ENCODE measurements around the gene ZNF521. TPM values are rescaled to one million over a fixed set of nuclear protein-coding genes. Genes with fewer than 3 reads are reported as not detected.

Gene ZNF521
- total RNA-seq, 1 experiment from 2014 or later, result not detected

DNA sequence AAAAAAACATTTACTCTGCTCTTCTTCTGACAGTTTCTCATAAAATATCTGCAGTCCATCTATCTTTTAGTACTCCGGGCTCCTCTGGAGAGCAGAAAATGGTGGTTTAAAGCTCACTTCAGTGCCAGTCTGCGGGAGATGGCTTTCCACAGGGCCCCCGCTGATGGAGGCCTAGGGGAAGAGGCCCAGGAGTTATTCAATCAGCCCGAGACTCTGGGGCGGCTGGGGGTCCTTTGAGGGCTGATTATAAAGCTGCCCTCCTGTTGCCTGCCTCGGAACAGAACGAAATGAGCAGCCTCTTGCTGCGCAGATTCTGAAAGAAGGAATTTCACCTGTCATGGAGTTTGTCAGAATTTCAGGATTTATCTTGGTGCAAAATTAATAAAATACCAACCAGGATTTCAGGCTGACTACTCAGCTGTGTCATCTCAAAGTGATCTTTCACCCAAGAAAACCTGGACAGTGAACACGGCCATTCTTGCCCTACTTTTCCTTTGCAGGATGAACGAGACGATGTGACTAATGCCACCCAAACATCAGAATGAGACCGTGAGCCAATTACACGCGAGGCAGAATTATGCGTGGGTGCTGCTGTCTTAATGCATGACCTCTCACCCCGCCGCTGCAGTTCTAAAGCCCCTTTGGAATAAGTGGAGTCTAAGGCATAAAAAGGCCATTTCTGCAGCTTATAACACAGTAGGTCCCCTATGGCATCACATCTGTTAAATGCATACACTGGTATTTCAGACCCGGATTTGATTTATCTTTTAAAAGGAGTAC, 273.8 kb downstream of the ZNF521 start:
- in situ Hi-C loops (cut with HindIII; ENCODE audit: low pct_unique_long_range_greater_than_20kb, low sequenced_read_pairs), result no loop called here
- DNase-seq (ENCODE audit: low read depth), result no peak

DNA sequence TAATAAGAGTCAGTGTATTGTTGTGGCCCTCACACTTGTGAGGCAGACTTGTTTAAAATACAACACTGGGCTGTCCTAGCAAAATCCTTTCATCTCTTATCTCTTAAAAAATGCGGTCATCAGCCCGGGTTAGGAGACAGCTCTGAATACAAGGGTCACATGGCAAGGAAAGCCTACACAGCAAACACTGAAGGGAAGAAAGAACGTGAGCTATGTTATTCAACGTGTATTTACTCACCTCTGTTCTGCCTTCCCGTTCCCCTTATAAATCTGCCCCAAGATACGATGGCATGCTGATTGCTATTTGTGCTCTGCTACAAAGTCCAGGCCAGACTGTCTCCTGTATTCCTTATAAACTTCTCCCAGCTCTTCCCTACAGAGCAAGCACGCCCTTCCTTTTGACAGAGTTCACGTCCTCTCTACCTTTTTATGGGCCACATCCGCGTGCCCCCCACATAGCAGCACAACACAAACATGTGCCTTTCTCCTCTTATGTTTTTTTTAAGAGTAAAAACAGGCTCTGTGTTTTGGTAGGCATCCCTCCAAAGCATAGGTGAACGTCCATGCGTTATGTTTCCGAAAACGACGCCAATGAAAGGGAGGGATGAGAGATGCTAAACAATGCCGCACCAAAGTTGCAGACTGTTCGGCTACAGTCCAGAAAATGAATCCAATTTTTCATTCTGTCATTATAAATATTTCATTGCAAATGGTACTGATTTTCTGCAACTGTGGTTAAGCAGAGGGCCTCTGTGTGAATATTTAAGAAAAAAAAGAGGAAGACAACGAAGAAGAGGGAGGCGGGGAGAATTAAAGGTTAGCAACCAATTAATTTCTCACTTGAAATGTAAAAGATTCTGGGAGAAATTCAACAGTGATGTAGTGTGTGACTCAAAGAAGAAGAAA, 274.7 kb downstream of the ZNF521 start:
- in situ Hi-C loops (cut with HindIII; ENCODE audit: low pct_unique_long_range_greater_than_20kb, low sequenced_read_pairs), result no loop called here
- DNase-seq (ENCODE audit: low read depth), result no peak

DNA sequence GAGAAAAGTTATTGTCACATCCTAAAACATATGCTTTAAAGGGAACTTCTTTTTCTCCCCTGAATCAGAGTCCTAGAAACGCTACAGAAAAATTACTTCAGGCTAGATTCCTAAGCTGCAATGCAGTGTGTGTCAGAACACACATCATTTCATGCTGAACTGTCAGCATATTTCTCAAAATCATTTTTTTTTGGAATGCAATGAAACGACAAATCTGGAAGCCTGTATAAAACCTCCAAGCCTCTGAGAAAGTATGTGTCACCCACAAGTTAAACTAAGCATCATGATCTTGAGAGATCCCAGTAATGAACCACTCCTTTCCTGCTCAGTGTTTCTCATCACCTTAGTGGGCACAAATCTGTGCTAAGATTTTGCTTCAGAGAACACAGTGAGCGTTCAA, 276.2 kb downstream of the ZNF521 start:
- in situ Hi-C loops (cut with HindIII; ENCODE audit: low pct_unique_long_range_greater_than_20kb, low sequenced_read_pairs), result no loop called here
- DNase-seq (ENCODE audit: low read depth), result no peak

DNA sequence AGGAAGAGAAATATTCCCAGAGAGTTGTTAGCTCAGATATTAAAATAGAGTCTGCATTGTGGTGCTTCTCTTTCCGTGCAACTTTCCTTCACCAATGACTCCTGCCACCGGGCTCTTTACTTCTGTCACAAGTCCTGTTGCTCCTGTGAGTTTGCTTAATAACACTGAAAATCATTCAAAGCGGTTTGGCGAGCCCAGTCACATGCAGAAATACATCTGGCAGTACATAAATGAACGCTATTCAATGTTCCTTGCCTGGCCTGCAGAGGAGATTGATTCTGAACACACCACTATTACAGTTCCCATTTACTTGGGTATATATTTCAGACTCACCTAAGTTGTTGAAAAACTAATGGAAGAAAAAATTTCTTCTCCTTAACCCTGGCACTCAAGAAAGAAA, 276.6 kb downstream of the ZNF521 start:
- in situ Hi-C loops (cut with HindIII; ENCODE audit: low pct_unique_long_range_greater_than_20kb, low sequenced_read_pairs), result no loop called here
- DNase-seq (ENCODE audit: low read depth), result no peak

DNA sequence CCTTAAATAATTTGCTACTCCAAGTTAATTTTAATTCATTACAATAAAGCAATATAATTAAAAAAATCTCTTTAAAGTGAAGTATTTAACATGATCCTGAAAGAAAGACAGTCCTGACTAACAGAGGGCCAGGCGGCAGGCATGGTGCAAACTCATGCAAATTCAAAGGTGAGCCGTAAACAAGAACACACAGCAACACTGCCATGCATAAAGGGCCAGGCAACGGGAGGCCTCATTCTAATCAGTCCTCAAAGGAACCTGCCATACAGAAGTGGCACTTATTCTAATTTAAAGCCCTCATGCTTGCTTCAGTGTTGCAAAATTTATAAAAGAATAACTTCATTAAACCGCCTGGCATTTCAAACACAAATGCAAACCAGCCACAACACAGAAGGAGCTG, 277.0 kb downstream of the ZNF521 start:
- no peak for DNase-seq (ENCODE audit: low read depth)
- in situ Hi-C loops (cut with HindIII; ENCODE audit: low pct_unique_long_range_greater_than_20kb, low sequenced_read_pairs), result no loop called here

DNA sequence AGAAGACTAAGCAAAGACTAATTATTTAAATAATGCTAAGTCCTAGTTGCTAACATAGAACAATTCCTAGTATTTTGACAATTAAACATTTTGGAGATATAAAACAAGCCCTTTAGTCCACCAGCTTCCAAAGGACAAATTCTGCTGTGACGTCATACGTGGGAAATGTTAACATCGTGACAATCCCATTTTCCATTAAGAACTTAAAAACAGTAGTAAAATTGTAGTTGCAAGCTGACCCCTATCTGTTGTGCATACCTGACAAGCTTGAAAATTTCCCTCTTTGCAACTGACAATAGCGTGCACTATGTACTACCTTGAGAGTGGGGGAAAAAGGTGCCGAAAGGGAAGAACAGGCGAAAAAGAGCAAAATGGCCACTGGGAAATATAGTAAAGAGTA, 279.8 kb downstream of the ZNF521 start:
- in situ Hi-C loops (cut with HindIII; ENCODE audit: low pct_unique_long_range_greater_than_20kb, low sequenced_read_pairs), result no loop called here
- DNase-seq (ENCODE audit: low read depth), result no peak

DNA sequence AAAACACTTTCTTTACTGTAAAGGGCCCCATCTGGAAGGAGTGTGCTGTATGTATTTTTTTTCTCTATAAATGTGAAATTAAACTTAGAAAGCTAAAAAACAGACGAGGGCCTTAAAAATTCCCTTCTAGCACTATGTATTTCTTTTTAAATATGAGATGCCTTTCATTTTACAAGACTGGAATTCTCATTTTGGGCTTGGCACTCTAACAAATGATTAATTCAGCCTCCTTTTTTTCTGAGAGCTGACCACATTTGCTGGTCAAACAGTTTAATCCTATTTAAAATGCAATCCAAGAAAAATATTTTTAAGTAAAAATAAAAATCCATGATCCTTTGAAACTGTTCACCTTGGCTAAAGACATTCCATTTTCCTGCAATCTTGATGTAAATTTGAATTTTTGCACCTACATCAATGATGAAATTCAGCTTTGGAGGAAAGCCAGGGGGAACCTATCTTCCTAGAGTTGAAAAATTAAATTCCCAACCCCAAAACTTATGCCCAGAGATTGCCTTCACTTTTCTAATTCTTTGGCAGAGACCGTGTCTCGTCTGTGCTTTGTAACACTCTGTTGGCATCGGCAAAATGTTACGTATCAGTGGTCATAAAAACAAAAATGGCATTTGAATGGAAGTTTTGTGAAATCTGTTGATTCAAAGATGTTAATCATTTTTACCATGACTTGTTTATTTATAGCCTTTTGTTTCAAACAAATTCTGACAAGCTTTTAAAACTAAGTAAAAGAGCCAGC, 284.5 kb downstream of the ZNF521 start:
- in situ Hi-C loops (cut with HindIII; ENCODE audit: low pct_unique_long_range_greater_than_20kb, low sequenced_read_pairs), result no loop called here
- no peak for DNase-seq (ENCODE audit: low read depth)

DNA sequence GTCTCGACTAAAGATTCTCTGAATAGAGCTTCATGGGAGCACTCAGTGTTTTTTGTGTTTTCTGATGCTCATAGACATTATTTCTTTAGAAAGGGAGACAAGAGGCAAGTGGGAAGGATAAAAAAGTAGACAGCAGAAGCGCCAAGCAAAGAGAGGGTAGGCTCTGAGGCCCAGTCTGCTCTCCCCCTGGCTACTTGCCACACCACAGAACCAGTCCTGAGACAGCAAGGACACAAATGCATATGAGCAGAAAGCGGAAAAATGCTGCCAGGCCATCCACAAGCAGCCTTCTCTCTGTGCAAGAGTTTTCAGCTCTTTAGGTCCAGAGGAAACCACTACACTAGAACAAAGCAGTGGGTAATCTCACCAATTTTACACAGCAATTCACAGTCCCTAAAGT, 285.4 kb downstream of the ZNF521 start:
- in situ Hi-C loops (cut with HindIII; ENCODE audit: low pct_unique_long_range_greater_than_20kb, low sequenced_read_pairs), result no loop called here
- no peak for DNase-seq (ENCODE audit: low read depth)

DNA sequence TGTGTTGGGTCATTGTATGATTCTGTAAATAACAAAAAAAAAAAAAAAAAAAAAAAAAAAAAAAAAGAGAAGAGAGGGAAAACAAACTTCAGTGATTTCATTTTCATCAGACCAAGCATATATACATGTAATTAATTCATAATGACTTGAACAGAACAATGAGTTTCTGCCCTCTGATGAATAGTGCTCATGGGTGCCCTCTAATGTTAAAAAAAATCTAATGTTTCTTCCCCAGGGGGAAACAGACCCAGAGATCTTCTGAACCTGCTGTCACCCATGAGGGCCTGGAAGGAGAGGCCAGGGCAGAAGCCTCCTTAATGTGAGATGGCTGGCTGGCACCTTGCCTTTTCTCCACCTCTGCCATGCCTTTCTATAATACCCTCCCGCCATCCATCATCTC, 289.2 kb downstream of the ZNF521 start:
- in situ Hi-C loops (cut with HindIII; ENCODE audit: low pct_unique_long_range_greater_than_20kb, low sequenced_read_pairs), result no loop called here

DNA sequence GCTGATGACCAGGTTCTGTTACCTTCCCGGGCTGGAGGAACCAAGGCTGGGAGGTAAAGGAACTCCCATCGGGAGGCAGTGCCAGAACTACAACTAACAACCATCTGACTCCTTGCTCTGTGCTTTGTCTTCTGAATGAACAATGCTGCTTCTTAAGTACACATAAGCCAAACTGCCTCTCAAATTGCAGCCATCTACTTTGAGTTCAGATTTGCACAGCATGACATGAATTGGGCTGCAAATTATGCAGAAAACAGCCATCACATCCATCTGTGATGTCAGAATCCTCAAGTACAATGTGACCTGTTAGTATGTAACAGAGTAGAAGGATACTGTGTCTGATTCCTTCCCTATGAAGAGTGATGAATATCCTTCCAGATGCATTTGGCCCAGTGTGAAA, 290.6 kb downstream of the ZNF521 start:
- in situ Hi-C loops (cut with HindIII; ENCODE audit: low pct_unique_long_range_greater_than_20kb, low sequenced_read_pairs), result no loop called here

More for the DNA sequence above, 289.2 kb downstream of the ZNF521 start:
- DNase-seq (ENCODE audit: low read depth), result no peak

DNA sequence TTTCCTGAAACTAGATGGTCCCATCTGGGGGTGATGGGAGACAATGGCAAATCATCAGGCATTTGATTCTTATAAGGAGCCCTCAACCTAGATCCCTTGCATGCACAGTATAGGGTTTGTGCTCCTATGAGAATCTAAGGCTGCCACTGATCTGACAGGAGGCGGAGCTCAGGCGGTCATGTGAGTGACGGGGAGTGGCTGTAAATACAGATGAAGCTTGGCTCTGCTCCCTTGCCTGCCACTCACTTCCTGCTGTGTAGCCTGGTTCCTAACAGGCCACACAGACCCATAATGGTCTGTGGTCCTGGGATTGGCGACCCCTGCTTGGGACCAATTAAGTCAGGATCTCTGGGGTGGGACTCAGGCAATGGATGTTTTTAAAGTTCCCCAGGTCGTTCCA, 293.4 kb downstream of the ZNF521 start:
- in situ Hi-C loops (cut with HindIII; ENCODE audit: low pct_unique_long_range_greater_than_20kb, low sequenced_read_pairs), result no loop called here
- DNase-seq (ENCODE audit: low read depth), result no peak

More for the DNA sequence above, 290.6 kb downstream of the ZNF521 start:
- DNase-seq (ENCODE audit: low read depth), result no peak

DNA sequence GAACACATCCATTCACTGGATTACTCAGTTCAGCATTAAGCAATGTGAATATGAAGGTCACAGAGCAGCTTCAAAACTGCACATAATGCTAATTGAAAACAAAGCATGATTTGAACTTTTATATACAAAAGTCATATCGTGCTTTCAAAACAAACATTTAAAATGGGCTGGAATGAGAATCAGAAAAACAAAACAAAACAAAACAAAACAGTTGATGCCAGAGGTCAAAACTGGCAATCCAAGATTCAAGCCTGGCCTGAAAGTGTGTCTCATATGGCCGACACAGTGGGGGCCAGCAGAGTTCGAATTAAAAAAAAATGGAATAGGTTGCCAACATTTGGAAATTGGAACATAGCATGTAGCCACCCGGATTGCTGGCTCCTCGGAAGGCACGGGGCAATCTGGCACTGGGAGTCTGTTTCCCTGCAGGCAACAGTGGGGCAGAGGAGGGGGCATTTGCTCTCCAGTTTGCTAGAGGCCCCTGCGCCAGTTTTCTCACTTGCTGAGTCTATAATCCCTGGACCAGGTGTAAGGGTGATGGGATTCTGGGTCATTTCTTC, 294.4 kb downstream of the ZNF521 start:
- in situ Hi-C loops (cut with HindIII; ENCODE audit: low pct_unique_long_range_greater_than_20kb, low sequenced_read_pairs), result no loop called here
- DNase-seq (ENCODE audit: low read depth), result no peak

DNA sequence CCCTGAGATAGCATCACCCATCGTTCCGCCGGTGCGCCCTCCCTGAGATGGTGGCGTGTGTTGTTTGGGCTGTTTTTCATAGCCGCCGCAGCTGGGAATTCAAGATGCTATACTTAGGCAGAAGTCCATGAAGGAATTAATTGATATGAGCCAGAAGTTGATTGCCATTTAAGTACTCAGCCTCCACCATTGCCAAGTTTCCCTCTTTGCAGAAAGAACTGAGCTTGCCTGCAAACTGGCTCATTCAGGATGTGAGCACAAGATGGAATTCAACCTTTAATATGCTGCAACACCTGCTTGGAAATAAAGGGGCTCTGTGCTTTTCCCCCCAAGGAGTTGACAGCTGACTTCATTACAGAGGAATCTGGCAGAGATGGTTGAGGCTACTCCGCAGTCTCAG, 295.5 kb downstream of the ZNF521 start:
- DNase-seq (ENCODE audit: low read depth), result no peak
- in situ Hi-C loops (cut with HindIII; ENCODE audit: low pct_unique_long_range_greater_than_20kb, low sequenced_read_pairs), result no loop called here

DNA sequence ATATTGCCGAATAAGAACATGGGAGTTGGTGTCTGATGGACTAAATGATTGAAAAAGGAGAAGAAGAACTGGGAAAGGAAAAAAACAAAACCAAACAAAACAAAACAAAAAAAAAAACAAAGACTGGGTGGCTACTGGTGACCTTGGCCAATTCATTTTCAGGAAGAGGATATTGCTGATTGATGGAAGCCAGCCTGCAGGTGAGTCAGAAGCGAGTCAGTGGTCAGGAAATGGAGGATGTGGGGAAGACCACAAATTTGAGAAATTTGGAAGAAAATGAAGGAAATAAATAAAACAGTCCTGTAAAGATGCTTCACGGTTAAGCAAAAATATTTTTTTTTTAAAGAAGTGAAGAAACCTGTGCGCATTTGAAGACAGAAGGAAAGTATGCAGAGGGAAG, 296.9 kb downstream of the ZNF521 start:
- DNase-seq (ENCODE audit: low read depth), result no peak
- in situ Hi-C loops (cut with HindIII; ENCODE audit: low pct_unique_long_range_greater_than_20kb, low sequenced_read_pairs), result no loop called here

DNA sequence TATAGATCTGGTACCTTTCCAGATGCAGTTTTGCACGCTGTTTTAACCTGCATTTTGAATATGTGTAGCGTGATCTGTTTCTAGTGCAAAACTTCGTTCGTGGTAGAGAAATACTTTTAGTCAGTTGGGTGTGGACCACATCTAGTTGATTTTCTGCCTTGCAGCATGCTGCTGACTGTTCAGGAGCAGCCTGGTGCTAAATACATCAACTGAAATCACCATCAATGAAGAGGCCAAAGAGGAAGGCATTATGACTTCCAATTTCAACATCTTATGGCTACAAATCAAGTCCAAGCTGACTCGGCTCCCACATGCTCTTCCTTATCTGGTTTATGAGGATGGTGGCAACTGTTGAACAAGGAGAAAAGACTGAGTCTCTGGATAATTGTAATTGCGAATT, 298.5 kb downstream of the ZNF521 start:
- no peak for DNase-seq (ENCODE audit: low read depth)
- in situ Hi-C loops (cut with HindIII; ENCODE audit: low pct_unique_long_range_greater_than_20kb, low sequenced_read_pairs), result no loop called here

DNA sequence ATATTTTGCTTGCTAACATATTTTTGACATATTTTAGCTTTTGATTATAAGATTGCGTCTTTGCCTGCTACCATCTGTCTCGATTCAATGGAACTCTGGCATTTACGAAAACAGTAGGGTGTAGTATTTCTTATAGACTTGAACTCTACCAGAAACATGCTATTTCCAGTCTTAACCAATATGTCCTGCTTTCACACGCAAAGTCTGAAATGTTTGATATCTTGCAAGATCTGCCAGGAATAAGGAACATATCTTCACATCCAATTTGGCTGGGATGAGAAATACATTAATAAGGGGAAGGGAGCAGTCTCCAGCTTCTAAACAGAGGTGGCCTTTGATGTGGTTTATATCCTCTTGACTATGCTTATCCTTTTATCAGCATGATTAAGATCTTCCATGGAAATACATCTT, 299.4 kb downstream of the ZNF521 start:
- DNase-seq (ENCODE audit: low read depth), result no peak
- in situ Hi-C loops (cut with HindIII; ENCODE audit: low pct_unique_long_range_greater_than_20kb, low sequenced_read_pairs), result no loop called here

DNA sequence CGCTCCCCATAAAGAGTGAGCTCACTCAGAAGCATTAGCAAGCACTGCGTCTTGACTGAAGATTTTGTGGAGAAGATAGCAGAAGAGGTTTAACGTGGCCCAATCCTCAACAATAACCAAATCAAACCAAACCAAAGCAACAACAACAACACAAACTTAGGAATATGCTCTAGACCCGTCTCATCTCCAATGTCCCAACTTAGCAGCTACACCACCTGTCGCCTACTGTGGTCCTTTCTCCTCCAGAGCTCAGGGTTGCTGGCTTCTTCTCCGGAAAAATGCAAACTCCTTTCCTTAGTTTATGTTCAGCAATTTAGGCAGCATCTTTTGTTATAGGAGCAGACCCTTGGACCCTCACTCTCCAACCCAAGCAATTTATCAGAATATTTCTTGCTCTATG, 301.4 kb downstream of the ZNF521 start:
- DNase-seq (ENCODE audit: low read depth), result no peak
- in situ Hi-C loops (cut with HindIII; ENCODE audit: low pct_unique_long_range_greater_than_20kb, low sequenced_read_pairs), result no loop called here

DNA sequence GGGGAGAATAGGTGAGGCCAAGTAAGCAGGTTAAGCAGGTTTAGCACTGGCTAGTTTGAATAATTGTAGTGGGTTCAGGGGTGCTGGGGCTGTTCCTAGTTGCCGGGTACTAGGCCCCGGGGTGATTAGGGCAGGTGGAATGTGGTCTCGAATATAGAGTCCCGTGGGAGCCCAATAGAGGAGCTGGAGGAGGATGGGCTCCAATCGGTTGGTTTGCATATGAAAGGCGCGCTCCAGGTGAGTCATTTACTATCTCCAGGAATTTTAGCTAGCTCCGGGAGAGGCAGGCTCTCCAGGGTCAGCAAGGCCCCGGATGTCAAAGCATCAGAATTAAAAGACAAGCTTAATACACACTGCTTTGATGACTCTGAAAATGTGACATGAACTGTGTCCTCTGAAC, 304.0 kb downstream of the ZNF521 start:
- in situ Hi-C loops (cut with HindIII; ENCODE audit: low pct_unique_long_range_greater_than_20kb, low sequenced_read_pairs), result no loop called here

DNA sequence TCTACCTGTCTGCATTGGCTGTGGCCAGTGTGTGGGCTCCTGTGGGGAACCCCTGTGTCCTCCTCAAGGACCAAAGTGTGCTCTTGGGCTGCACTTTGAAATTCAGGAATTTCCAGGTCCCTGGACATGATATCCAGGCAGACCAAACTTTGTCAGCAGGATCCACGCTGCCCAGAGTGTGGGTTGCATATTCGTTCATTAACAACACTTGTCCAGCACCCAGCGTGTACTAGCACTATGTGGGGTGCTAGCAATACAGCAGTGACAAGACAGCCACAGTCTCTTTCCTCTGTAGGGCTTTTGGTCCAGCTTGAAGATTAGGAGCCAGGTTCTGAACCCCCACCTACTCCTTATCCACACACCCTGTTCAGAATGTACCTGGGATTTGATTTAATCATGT, 304.5 kb downstream of the ZNF521 start:
- no peak for DNase-seq (ENCODE audit: low read depth)
- in situ Hi-C loops (cut with HindIII; ENCODE audit: low pct_unique_long_range_greater_than_20kb, low sequenced_read_pairs), result no loop called here

More for the DNA sequence above, 304.0 kb downstream of the ZNF521 start:
- DNase-seq (ENCODE audit: low read depth), result no peak

Measured in Caki2 (cell line).